ENCODE measurements around the gene PDCL2.
"Not testable (repeated sequence)": the region's sequence is repeated elsewhere in the genome, so short reads cannot be mapped to it uniquely, and the experiment has no call there.

PDCL2 gene

DNA sequence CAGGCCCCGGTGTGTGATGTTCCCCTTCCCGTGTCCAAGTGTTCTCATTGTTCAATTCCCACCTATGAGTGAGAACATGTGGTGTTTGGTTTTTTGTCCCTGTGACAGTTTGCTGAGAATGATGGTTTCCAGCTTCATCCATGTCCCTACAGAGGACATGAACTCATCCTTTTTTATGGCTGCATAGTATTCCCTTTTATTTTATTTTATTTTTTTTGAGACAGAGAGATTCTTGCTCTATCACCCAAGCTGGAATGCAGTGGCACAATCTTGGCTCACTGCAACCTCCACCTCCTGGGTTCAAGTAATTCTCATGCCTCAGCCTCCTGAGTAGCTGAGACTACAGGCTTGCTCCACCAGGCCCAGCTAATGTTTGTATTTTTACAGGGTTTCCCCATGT lies 9.3 kb downstream of the PDCL2 start:
- not testable (repeated sequence) for DNase-seq

DNA sequence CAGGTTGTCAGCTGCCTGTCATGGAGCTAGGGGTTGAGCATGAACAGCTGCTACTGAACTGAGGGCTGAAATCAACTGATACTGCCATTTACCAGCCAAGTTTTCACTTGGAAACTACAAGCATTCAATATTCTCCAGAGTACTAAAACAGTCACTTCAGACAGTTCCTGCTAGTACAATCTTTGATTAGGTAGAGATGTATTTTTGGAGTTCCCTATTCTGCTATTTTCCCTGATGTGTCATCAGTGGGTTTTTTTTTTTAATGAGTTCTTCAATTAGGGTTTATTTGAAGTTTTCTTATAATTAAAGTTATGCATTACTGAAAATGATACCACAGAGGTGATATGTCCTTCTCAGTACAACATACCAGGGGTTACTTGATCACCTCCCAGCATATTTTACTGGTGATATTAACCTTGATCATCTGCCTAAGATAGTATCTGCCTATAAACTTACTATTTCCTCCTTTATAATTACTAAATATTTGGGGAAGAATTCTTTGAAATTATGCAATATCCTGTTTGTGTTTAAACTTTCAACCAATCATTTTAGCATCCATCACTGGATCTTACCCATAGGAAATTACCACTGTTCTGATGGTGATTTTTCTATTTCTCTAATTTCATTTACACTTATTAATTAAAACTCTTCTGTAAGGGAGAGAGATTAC lies 13.6 kb downstream of the PDCL2 start:
- no peak for DNase-seq

DNA sequence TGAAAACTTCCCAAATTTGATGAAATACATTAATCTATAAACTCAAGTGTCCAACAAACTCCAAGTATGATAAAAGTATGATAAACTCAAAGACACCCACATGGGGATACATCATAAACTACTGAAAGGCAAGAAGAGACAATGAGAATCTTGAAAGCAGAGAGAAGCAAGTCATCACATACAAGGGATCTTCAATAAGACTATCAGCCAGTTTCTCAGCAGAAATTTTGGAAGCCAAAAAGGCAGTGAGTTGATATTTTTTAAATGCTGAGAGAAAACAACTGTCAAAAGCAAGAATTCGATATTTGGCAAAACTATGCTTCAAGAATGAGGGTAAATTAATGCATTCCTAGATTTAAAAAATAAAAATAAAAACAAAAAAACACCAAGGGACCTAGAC lies 16.5 kb downstream of the PDCL2 start:
- DNase-seq = no peak

DNA sequence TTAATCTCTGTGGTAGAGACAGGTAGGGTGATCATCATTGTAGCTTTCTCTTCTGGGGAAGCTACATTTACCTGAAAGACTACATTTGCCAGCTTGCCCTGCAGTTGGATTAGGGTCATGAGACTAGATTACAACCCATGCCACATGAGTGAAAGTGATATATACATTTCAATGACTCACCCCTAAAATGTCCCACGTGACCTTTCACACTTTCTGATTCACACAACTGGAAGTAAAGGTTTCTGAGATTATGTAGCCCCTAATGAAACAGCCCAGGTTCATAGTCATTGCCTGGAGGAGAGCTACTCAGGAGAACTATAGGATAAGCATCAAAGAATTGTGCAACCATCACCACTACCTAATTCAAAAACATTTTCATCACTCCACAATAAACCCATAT lies 17.8 kb downstream of the PDCL2 start:
- DNase-seq = no peak

DNA sequence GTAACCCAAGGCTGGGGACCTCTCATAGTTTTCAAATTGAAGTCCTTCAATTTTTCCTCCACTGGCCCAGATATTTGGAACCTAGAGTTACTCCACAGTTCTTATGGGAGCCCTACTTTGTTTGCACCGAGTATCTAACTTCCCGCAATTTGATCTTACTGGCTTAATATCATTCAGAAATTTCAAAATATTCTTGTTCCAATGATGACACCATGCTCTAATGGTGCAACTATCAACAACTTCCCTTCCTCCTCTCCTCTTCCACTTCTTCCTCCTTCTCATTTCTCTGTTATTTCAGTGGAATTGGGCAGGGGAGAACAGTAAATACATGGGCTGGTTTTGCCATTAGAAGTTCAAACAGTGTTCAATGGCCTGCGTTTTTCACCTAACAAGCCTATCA lies 20.2 kb downstream of the PDCL2 start:
- no peak for DNase-seq

DNA sequence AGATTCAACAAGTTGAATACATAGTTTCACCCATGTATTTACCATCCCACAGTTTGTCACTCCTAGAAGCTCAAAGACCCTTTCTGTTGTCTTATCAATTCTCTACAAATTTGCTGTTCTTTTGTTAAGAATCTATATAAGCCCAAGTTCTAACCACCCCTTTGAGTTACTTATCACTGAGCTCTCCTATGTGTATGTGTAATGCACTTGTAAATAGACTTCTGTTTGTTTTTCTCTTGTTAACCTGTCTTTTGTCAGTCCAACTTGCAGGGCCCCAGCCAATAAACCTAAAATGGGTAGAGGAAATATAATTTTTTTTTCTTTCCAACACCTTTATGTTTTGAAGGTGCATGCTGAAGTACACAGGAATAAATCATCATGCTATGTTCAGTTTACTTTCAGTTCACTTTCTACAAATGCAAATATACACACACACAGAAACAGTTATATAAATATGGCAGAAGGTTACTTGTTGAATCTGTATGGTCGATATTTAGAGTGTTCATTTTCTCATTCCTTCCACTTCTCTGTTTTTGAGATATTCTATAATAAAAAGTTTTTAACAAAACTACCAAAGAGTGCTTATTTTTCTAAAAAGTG lies 23.0 kb downstream of the PDCL2 start:
- DNase-seq = no peak

DNA sequence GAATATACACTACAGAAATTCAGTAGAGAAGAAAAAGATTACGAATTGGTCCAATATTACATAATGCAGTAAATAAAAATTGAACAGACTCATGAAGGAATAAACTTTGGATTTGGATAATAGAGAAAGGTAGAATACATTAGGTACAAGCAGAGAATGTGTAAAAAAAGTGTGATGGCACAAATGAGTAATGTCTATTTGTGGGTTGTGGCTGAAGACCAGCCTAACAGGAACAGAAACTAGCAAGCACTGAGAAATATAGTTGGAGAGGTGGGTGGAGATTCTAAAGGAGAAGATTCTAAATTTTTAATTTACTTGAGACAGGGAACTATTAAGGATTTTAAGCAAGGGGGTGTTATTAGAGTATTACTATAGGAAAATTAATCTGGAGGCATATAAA lies 30.2 kb downstream of the PDCL2 start:
- DNase-seq = no peak

DNA sequence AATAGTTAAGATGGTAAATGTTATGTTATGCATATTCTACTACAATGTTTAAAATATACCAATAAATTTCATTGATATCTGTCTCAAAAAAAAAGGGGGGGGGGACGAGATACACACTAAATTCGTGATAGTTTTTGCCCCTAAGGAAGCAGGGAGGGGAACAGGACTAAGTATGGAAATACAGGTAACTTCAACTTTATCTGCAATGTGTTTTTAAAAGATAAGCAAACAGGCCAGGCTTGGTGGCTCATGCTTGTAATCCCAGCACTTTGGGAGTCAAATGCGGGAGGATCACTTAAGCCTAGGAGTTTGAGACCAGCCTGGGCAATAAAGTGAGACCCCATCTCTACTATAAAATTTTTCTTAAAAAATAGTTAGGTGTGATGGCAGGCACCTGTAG lies 31.9 kb downstream of the PDCL2 start:
- no peak for DNase-seq

DNA sequence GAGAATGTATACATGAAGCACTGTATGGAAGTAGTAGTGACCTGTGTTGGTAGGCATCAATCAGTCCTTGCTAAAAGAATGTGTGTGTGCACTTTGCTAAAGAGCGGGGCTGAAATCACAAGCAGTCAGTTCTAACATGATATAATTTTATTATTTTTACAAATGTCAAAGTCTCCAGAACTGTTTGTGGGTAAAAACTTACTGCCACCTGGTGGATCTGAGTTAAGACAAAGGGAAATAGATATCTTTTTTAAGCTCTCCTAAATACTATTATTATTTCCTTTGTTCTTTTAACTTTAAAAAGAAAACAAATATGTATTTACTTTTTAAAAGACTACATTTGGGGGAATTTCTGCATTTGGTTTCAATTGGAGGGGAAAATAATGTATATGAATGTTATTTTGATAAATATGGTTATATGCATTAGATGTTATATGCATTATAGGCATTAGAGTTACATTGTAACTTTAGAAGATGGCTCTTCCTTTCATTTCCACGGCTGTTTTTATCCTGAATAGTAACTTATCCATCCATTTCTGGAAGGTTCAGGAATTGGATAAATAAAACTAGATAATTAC lies 37.5 kb downstream of the PDCL2 start:
- no peak for DNase-seq

DNA sequence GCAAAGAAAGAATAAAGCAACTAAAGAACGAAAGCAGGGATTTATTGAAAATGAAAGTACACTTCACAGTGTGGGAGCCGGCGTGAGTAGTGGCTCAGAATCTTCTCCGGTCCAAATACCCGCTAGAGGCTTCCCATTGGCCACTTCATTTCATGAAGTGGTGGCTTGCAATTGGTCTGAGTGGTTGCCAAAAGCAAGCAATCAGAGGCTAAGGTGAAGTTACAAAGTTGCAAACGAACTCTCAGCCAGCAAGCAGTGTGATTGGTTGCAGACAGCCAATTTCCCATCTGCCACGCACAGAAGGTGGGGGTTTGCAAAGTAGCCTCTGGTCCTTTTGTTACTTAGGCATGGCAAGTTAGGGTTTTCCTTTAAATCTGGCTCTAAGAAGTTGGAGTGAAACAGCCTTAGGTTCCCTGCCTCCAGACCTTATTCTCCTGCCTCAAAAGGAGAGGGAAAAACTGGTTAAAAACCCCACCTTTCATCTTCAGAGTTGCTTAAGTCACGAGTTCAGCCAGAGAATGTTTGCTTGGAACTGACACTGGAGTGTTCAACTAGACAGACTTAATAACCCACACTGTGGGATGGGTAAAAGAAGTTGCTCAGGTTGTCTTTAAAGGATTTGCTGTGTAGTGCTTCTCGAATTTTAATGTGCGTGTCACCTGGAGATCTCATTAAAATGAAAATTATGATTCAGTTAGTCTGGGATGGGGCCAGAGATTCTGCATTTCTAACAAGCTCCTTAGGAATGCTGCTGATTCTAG lies 38.4 kb downstream of the PDCL2 start:
- no peak for DNase-seq

DNA sequence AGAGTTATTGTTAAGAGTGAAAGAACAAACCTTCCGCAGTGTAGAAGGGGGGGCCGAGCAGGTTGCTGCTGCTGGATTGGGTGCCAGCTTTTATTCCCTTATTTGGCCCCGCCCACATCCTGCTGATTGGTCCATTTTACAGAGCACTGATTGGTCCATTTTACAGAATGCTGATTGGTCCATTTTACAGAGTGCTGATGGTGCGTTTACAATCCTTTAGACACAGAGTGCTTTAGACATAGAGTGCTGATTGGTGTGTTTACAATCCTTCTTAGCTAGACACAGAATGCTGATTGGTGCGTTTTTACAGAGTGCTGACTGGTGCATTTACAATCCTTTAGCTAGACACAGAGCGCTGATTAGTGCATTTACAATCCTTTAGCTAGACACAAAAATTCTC lies 40.1 kb downstream of the PDCL2 start:
- DNase-seq = not testable (repeated sequence)

DNA sequence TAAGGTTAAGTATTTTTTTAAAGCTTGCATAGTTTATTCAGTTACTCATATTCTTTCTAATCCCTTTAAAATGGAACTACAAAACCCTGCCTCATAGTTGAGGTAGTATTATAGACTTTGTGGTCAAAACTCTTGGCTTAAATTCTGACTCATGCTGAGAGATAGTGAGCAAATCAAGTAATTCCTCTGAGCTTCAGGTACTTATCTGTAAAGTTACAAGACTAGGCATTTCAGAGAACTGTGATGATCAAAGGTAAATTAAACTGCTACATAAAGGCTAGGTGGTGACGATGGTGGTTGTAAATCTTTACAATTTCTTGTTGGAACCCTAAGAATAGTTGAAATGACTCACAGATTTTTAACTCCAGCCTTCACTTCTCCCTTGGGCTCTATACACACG lies 42.2 kb downstream of the PDCL2 start:
- no peak for DNase-seq

DNA sequence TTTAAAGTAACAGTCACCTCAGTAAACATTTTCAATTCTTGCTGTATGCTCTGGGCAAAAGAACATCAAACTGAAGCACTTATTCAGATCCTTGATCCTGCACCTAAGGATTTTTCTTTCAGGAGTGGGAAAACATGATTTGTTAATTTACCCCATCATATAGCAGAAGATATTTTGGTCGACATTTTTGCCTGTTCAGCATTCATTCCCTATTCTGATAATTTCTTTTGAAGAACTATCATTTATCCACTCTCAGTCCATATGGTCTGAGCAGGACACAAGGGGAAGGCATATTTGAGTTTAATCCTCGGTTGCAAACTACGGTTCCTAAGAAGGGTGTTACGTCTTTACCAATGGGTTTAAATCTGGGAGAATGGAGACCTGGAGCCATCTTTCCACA lies 44.1 kb downstream of the PDCL2 start:
- no peak for DNase-seq

DNA sequence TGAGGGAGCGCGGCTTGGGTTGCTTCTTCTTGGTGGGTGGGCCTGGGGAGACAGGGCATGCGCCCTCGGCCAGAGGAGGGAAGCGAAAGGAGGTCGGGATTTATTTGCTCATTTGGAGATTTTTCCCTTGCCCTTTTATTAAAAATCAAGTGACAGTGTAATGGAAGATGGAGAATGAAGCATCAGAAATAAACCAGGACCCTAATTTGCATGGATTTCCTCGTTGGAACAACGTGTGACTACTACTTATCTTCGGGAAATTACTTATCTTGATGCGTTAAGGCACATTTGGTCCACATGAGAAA lies 44.6 kb downstream of the PDCL2 start:
- no peak for DNase-seq

DNA sequence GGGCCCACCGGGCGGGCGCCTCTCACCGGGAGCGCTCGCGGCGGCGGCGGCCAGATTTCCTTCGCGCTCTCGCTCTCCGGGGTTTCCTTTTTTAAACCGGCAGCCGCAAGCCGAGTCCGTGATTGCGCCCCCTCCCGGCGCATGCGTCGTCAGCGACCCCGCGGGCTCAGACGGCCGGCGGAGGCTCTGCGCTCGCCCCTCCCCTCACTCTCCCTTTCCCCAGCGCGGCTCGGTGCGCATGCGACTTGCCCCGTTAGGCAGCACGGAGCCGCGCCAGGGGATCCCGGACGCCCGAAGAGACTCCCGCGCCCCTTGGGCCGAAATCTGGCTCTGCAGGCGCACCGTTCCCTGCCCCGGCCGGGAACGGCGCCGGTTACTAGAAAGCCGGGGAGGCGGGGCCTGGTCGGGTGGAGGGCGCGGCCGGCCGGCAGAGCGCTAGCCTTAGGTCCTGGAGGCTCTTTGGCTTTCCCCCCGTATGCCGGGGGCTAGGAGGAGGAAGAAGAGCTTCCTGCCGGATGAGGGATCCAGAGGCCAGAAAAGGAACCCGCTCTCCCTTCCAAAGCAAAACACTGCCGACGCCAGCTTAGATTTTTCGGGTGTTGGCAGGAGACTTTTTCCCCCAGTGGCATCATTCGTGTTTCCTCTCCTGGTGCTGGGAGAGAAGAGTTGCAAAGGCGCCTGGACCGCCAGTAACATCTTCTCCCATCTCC lies 45.1 kb downstream of the PDCL2 start, which contains the start of gene CLOCK:
Gene CLOCK (minus strand): TSS at position 154 of the 710 bp plus-strand sequence. CDS start 64,124 bp downstream, outside the sequence.
- peak; percentile 62 for DNase-seq

DNA sequence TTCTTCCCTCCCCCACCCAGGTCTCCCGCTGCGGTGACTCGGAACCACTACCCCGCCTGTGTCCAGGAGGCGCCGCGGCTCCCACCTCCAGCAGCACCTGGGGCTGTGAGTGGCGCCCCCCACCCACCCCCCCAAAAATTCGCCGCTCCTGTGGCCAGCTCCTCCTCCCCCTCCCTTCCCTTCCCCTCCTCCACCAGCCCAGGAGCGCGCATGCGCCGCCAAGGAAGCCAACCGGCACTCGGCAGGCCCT lies 45.6 kb downstream of the PDCL2 start:
- no peak for DNase-seq

DNA sequence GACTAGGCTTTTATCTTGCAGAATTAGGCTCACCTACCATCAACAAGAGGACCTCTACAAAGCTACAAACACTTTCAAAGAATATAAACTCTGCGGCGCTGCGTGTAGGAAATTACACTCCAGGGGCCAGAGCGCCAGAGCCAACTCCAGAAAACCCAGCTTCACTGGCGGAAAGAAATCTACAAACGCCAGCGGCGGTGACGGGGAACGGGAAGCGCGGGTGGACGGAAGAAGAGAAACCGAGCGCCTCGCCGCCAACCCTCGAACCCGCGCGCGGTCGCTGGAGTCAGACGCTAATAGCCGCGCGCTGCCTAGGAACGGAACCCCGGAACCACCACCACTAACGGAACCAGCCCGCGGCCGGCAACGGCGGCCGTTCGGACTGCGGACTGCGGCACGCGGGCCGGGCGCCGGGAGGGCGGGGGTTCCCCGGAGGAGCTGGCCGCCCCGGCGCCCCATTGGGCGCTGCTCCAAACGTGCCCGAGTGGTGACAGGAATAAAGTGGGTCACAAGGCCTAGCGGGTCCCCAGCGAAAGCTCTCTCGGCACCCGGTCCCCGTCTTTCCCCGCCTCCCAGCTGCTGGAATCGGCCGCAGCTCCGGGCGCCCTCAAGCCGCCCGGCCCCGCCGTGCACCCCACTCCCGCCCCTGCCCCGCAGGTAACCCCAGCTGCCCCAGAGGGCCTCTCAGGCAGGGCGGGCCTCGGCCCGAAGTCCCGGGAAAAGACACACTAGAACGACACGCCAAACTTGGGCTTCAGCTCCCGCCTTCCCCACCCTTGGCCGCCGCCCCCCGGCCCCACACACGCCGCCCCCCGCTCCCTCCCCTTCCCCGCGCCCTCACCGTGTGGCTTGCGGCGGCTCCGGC lies 46.2 kb downstream of the PDCL2 start:
- DNase-seq = peak; percentile 62

DNA sequence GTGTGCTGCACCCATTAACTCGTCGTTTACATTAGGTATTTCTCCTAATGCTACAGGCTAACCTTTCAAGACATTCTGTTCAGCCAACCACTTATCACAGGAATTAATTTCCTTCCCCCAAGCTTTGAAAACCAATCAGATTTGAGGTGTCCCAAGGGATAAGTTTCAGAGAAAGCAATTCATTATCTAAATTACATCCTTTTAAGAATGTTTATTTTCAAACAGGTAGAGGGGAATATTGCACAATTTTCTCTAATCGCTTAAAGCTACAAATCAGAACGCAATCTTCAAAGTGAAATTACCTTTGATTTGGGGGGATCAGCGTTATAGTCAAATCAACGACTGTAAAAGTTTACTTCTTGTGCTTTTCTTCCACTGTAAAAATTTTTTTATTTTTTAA lies 46.9 kb downstream of the PDCL2 start:
- DNase-seq = no peak

DNA sequence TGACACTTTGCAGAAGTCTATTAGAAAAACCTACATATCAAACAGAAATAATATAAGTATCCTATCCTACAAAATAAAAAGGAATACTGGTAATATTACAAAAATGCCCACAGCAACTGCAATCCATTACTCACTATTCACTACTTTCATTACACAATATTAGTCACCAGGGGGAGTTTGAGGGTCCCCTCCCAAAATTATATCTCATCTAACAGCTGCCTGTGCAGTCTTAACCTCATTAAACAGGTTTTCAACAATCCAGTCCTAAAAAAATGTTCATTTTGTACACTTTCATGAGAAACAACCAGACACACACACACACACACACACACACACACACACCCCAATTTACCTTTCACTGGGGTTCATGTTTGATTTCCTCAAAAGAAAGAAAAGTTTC lies 48.2 kb downstream of the PDCL2 start:
- no peak for DNase-seq

DNA sequence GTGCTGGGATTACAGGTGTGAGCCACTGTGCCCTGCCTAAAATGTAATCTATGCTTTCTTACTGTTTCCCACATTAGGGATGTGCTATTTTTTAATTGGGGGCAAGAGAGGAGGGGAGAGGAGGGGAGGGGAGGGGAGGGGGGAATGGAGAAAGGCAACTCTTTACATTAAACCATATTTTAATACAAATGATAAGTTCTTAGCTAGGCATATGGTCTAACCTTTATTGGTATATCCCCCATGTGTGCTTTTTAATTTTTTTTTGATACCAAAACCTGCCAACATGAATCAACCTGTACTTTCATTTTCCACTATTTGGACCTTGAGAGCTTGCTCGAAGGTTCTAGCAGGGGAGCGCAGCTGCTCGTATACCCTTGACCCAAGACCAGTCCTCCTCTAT lies 51.8 kb downstream of the PDCL2 start:
- no peak for DNase-seq

DNA sequence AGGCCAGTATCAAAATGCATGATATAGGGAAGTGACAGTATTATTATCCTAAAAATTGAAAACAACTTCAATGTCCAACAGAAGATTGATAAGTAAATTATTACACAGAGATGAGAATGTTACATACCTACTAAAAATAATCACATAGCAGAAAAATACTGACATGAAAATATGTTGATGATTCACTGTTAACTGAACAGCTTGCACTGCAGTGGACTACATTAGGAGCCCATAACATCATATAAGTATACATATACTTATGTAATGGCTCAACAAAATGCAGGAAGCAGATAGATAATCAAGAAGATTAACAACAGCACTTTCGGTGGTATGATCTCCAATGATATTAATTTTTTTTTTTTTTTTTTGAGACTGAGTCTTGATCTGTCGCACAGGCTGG lies 52.4 kb downstream of the PDCL2 start:
- DNase-seq = no peak

DNA sequence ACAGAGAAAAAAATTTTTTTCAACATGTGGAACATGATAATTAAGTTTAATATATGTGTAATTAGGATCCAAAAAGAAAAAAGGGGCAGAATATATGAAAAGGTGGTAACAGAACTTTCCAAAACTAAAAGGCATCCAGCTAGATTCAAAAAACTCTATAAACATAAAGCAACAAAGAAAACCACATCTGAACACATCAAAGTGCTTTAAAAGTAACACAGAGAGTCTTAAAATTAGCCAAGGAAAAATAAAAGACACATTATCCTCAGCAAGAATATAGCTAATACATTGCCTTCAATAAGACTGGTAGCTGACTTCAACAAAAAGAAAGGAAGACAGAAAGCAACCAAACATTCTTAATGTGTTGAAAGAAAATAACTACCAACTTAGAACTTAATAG lies 53.5 kb downstream of the PDCL2 start:
- DNase-seq = no peak

DNA sequence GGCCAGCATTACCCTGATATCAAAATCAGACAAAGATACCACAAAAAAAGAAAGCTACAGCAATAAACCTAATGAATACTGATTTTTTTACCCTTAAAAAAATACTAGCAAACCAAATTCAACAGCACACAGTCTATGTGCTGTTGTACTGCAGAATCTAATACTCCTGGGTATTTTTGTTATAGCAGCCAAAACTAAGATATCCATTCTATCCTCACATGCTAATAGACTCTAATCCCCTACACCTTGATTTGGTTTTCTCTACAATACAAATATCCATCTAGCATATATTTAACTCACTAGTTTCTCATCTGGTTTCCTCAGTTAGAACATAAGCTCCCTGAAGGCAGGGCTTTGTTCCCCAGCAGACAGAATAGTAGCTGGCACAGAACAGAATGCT lies 57.7 kb downstream of the PDCL2 start:
- no peak for DNase-seq
